SK-N-MC (cell line): ENCODE measurements around the gene ZNF804B.
A peak's percentile ranks its signal among the peaks of the same experiment; 100 is the strongest.

Experiments
- DNase-seq: peaks from one replicate; pipeline ENCODE4 v3.0.0-alpha.2; 2011; ENCODE audit warnings: low read depth, low spot score
- H3K27ac ChIP-seq: fragments of 200-600 bp; sonication (generic); 2 replicates; pipeline ENCODE4 v1.5.1; 2016; ENCODE audit warnings: mixed run types
- H3K36me3 ChIP-seq: fragments of 200-600 bp; sonication (generic); 2 replicates; pipeline ENCODE4 v1.6.1; 2017; ENCODE audit warnings: antibody characterized with exemption, low read length, mixed read lengths; ENCODE audit not compliant: insufficient read depth
- H3K4me3 ChIP-seq: fragments of 200-600 bp; sonication (generic); 2 replicates; pipeline ENCODE4 v1.5.1; 2016
- H3K9ac ChIP-seq: fragments of 200-600 bp; sonication (generic); 2 replicates; pipeline ENCODE4 v1.8.0; 2017; ENCODE audit warnings: mixed run types, mixed read lengths; ENCODE audit not compliant: insufficient read length
- H3K9me3 ChIP-seq: fragments of 200-600 bp; sonication (generic); 2 replicates; pipeline ENCODE4 v1.6.1; 2017; ENCODE audit warnings: low read depth, mild to moderate bottlenecking, antibody characterized with exemption, low read length, moderate library complexity, mixed read lengths
- EZH2 ChIP-seq: fragments of 200-600 bp; sonication (generic); IDR thresholded peaks from one replicate; pipeline ENCODE4 v1.6.1; 2017; ENCODE audit warnings: antibody characterized with exemption
- FOXP2 ChIP-seq: optimal IDR thresholded peaks from 2 replicates; pipeline ENCODE3; 2011; ENCODE audit warnings: mild to moderate bottlenecking, moderate library complexity; ENCODE audit not compliant: insufficient read depth; ENCODE audit errors: extremely low read length, control extremely low read depth
- POLR2AphosphoS5 ChIP-seq: IDR thresholded peaks from 2 replicates; pipeline ENCODE4 v1.6.1; 2012; ENCODE audit warnings: mild to moderate bottlenecking, low read depth, low read length, borderline replicate concordance

Gene ZNF804B

GRCh38 chr7:88761779-88762178 is 2.3 kb downstream of the ZNF804B start:
- Histone ChIP-seq H3K36me3 (no peaks in the 10 kb centered on the region), H3K9ac (no peak overlapping the region), H3K27ac (no peak overlapping the region), H3K4me3 (no peak overlapping the region), H3K9me3 (no peaks in the 10 kb centered on the region)
- no peak for TF ChIP-seq EZH2
- no peak for TF ChIP-seq FOXP2
- TF ChIP-seq POLR2AphosphoS5, result no peak
- no peak for DNase-seq

GRCh38 chr7:88771417-88771816 is 11.9 kb downstream of the ZNF804B start:
- H3K36me3 ChIP-seq, result no peaks in the 10 kb centered on the region
- no peak for DNase-seq
- no peak overlapping the region for H3K4me3 ChIP-seq
- TF ChIP-seq POLR2AphosphoS5 (no peak), EZH2 (no peak), FOXP2 (no peak)
- H3K27ac ChIP-seq, result no peak overlapping the region
- H3K9ac ChIP-seq, result no peak overlapping the region
- H3K9me3 ChIP-seq, result no peaks in the 10 kb centered on the region

GRCh38 chr7:88772776-88773175 is 13.3 kb downstream of the ZNF804B start:
- Histone ChIP-seq H3K4me3 (no peak overlapping the region), H3K9ac (no peak overlapping the region), H3K9me3 (no peaks in the 10 kb centered on the region), H3K36me3 (no peaks in the 10 kb centered on the region), H3K27ac (no peak overlapping the region)
- DNase-seq, result no peak
- TF ChIP-seq FOXP2 (no peak), EZH2 (no peak), POLR2AphosphoS5 (no peak)

- TF ChIP-seq FOXP2 (no peak), POLR2AphosphoS5 (no peak), EZH2 (no peak)
- DNase-seq, result no peak
These were observed 16.3 kb downstream of the ZNF804B start for GRCh38 chr7:88775838-88776237.

GRCh38 chr7:88787777-88788176 is 28.3 kb downstream of the ZNF804B start:
- DNase-seq, result no peak
- H3K9me3 ChIP-seq, result no peaks in the 10 kb centered on the region
- H3K9ac ChIP-seq, result no peak overlapping the region
- H3K36me3 ChIP-seq, result no peaks in the 10 kb centered on the region
- no peak overlapping the region for H3K27ac ChIP-seq
- TF ChIP-seq EZH2 (no peak), FOXP2 (no peak)
- H3K4me3 ChIP-seq, result no peak overlapping the region

More at GRCh38 chr7:88775838-88776237, 16.3 kb downstream of the ZNF804B start:
- Histone ChIP-seq H3K27ac (no peak overlapping the region), H3K9me3 (no peaks in the 10 kb centered on the region), H3K4me3 (no peak overlapping the region), H3K9ac (no peak overlapping the region), H3K36me3 (no peaks in the 10 kb centered on the region)

- TF ChIP-seq EZH2, result no peak
- Histone ChIP-seq H3K9ac (no peak overlapping the region), H3K4me3 (no peak overlapping the region), H3K9me3 (no peaks in the 10 kb centered on the region), H3K27ac (no peak overlapping the region), H3K36me3 (no peaks in the 10 kb centered on the region)
- peak; percentile 16 for DNase-seq
These were observed 30.1 kb downstream of the ZNF804B start for GRCh38 chr7:88789480-88790064.

GRCh38 chr7:88791891-88792290 is 32.4 kb downstream of the ZNF804B start:
- H3K9me3 ChIP-seq, result no peaks in the 10 kb centered on the region
- H3K4me3 ChIP-seq, result no peak overlapping the region
- no peak for DNase-seq
- TF ChIP-seq EZH2, result no peak
- no peak for TF ChIP-seq FOXP2
- no peak for TF ChIP-seq POLR2AphosphoS5
- no peaks in the 10 kb centered on the region for H3K36me3 ChIP-seq
- no peak overlapping the region for H3K9ac ChIP-seq
- no peak overlapping the region for H3K27ac ChIP-seq

- H3K4me3 ChIP-seq, result no peak overlapping the region
- H3K9me3 ChIP-seq, result no peaks in the 10 kb centered on the region
- TF ChIP-seq FOXP2, result no peak
- no peak for TF ChIP-seq EZH2
- no peak for TF ChIP-seq POLR2AphosphoS5
- no peak overlapping the region for H3K27ac ChIP-seq
- no peak overlapping the region for H3K9ac ChIP-seq
- no peak for DNase-seq
- H3K36me3 ChIP-seq, result no peaks in the 10 kb centered on the region
These were observed 32.9 kb downstream of the ZNF804B start for GRCh38 chr7:88792361-88792760.

- TF ChIP-seq POLR2AphosphoS5, result no peak
- TF ChIP-seq EZH2, result no peak
- no peak for TF ChIP-seq FOXP2
- H3K36me3 ChIP-seq, result no peaks in the 10 kb centered on the region
- H3K9me3 ChIP-seq, result no peaks in the 10 kb centered on the region
- no peak for DNase-seq
- no peak within 1 kb of the TSS for H3K9ac ChIP-seq
- H3K4me3 ChIP-seq, result no peak within 1 kb of the TSS
- H3K27ac ChIP-seq, result no peak within 1 kb of the TSS
These were observed 36.1 kb downstream of the ZNF804B start, which contains the start of gene TEX47 for GRCh38 chr7:88795553-88795952. TSS of gene TEX47 (minus strand) at chr7:88795737. CDS start at chr7:88794942, 795 bp downstream.
